ENCODE data around the gene KRTAP4-6.
"Not testable (repeated sequence)": the region's sequence is repeated elsewhere in the genome, so short reads cannot be mapped to it uniquely, and the experiment has no call there.

KRTAP4-6 gene

DNA sequence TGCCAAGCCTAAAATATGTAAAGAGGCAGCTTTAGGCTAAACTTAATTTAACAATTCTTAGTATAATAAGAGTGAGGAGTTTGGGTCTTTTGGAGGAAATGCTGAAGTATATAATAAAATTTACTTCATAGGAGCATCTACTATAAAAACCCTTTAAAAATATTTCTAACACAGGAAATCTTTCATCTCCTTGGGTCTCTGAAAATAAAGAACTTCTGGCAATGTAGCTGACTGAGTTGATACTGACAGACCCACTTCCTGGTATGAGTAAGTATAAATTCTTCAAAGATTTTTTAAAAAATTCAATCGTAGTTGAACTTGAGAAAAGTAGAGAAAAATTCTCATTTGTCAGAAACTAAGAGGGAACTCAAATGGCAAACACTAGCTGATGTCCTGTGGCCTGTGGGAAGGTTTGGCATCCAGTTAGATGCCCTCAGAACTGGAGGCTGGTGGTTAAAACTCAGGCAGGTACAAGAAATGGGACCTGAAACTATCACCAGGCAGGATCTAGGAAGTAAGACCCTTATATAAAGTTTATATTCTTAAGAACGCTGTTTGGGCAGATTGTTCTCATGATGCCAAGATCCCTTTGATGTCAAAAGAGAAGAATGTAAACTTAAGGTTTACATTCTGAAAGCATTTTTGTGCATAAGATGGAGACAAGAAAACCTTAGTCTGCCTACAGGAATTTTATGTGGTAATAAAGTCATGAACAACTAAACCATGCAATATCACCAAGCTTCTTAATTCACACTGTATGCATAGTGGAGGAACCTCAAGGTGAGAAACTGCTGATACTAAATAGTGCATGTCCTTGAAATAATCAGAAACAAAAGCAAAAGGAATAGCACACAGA, 6.2 kb downstream of the KRTAP4-6 start:
- no peak overlapping the region for H3K4me3 Mint-ChIP-seq
- TF ChIP-seq CTCF (IDR thresholded peaks at IDR 0.05), result no peak
- peaks cover 20% of the 10 kb centered on the region for H3K9me3 Mint-ChIP-seq
- no peaks in the 10 kb centered on the region for H3K36me3 Mint-ChIP-seq (ENCODE audit: low read depth)
- peaks cover 14% of the 10 kb centered on the region for H3K27me3 Mint-ChIP-seq (ENCODE audit: low read depth, poor library complexity)
- no peak for DNase-seq
- H3K4me1 Mint-ChIP-seq, result no peaks in the 10 kb centered on the region
- H3K27ac Mint-ChIP-seq, result no peak overlapping the region

GRCh38 chr17:41131979-41132378, 8.4 kb downstream of the KRTAP4-6 start:
- peaks cover 11% of the 10 kb centered on the region for H3K9me3 Mint-ChIP-seq
- no peak overlapping the region for H3K27ac Mint-ChIP-seq
- no peak for DNase-seq

DNA sequence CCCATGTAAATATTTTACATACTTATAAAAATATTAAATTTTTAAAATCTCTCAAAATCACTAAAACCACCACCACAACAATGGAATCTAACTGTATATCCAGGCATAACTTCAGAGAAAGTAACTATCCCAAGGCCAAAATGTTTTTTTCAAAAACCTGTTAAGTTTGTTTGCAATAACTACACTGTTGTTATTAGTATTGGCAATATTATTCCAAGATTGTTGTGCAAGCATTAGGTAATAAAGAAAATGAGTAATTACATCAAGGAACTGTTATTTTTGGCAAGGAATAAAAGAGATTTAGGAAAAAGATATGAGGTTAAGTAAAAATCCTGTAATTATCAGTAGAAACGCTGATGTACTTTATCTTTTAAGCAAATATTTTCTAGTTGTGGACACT, 13.0 kb downstream of the KRTAP4-6 start:
- no peak for TF ChIP-seq CTCF (IDR thresholded peaks at IDR 0.05)
- Mint-ChIP-seq H3K27me3 (ENCODE audit: low read depth, poor library complexity) (peaks cover 20% of the 10 kb centered on the region), H3K27ac (no peak overlapping the region), H3K4me1 (no peaks in the 10 kb centered on the region), H3K9me3 (peaks cover 6% of the 10 kb centered on the region), H3K4me3 (no peak overlapping the region), H3K36me3 (ENCODE audit: low read depth) (no peaks in the 10 kb centered on the region)
- DNase-seq, result no peak

More at GRCh38 chr17:41131979-41132378, 8.4 kb downstream of the KRTAP4-6 start:
- Mint-ChIP-seq H3K36me3 (ENCODE audit: low read depth) (no peaks in the 10 kb centered on the region), H3K27me3 (ENCODE audit: low read depth, poor library complexity) (peaks cover 15% of the 10 kb centered on the region), H3K4me3 (no peak overlapping the region), H3K4me1 (no peaks in the 10 kb centered on the region)
- no peak for TF ChIP-seq CTCF (IDR thresholded peaks at IDR 0.05)

DNA sequence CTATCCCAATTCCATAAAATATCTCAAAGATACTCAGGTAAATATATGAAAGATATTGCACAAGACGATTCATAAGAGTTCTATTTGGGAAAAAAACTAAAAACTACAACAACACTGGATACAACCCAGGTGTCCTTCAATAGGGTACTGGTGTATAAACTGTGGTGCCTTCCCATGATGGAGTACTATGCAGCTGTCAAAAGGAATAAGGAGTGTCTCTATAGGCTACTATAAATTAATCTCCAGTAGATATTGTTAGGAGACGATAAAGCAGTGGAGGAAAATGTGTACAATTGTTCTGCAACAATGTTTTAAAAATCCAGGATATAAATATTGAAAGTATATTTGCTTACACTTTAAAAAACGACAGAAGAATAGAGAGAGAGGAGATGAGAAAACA, 13.9 kb downstream of the KRTAP4-6 start:
- Mint-ChIP-seq H3K27ac (no peak overlapping the region), H3K4me3 (no peak overlapping the region), H3K27me3 (ENCODE audit: low read depth, poor library complexity) (peaks cover 14% of the 10 kb centered on the region), H3K4me1 (no peaks in the 10 kb centered on the region), H3K9me3 (peaks cover 6% of the 10 kb centered on the region), H3K36me3 (ENCODE audit: low read depth) (no peaks in the 10 kb centered on the region)
- TF ChIP-seq CTCF (IDR thresholded peaks at IDR 0.05), result no peak
- no peak for DNase-seq

- DNase-seq, result no peak
- H3K9me3 Mint-ChIP-seq, result peaks cover 6% of the 10 kb centered on the region
- H3K36me3 Mint-ChIP-seq (ENCODE audit: low read depth), result no peaks in the 10 kb centered on the region
- TF ChIP-seq CTCF (IDR thresholded peaks at IDR 0.05), result no peak
- peaks cover 12% of the 10 kb centered on the region for H3K27me3 Mint-ChIP-seq (ENCODE audit: low read depth, poor library complexity)
- no peak overlapping the region for H3K4me3 Mint-ChIP-seq
- H3K27ac Mint-ChIP-seq, result no peak overlapping the region
- H3K4me1 Mint-ChIP-seq, result no peaks in the 10 kb centered on the region
Observed at GRCh38 chr17:41125064-41125463, 15.3 kb downstream of the KRTAP4-6 start.

- DNase-seq, result not testable (repeated sequence)
Observed at GRCh38 chr17:41123991-41124371, 16.4 kb downstream of the KRTAP4-6 start, which contains the start of gene KRTAP4-12. TSS of gene KRTAP4-12 (minus strand) at chr17:41124182. CDS start at chr17:41124122, 60 bp downstream.

DNA sequence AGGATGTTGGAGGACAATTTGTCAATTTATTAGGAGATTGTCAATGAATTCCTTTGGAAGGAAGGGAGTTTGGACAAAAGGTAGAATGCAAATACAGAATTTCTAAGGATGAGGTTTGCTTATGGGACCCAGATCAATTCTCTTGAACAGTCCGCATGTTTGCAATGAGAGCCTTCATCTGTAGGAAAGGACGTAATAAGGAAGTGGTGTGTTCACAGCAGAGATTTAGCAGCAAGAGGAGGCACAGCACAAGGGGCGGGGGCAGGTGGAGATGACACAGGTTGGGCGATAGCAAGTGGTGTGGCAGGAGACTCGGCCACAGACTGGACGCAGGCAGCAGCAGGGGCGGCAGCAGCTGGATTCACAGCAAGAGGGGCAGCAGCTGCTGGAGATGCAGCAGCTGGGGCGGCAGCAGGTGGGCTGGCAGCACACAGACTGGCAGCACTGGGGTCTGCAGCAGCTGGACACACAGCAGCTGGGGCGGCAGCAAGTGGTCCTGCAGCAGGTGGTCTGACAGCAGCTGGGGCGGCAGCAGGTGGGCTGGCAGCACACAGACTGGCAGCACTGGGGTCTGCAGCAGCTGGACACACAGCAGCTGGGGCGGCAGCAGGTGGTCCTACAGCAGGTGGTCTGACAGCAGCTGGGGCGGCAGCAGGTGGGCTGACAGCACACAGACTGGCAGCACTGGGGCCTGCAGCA, 16.9 kb downstream of the KRTAP4-6 start:
- not testable (repeated sequence) for H3K36me3 Mint-ChIP-seq (ENCODE audit: low read depth); H3K27me3 Mint-ChIP-seq (ENCODE audit: low read depth, poor library complexity); H3K4me1 Mint-ChIP-seq; H3K4me3 Mint-ChIP-seq; DNase-seq; H3K9me3 Mint-ChIP-seq; H3K27ac Mint-ChIP-seq

More at GRCh38 chr17:41123991-41124371, 16.4 kb downstream of the KRTAP4-6 start, which contains the start of gene KRTAP4-12:
- not testable (repeated sequence) for H3K4me3 Mint-ChIP-seq; H3K9me3 Mint-ChIP-seq; H3K36me3 Mint-ChIP-seq (ENCODE audit: low read depth); H3K27me3 Mint-ChIP-seq (ENCODE audit: low read depth, poor library complexity); H3K4me1 Mint-ChIP-seq; H3K27ac Mint-ChIP-seq
